SIG-M5 treated with dmso at 0.1 percent for 504 hours (cell line): ENCODE measurements around the gene NPL.

Experiments
- DNase-seq: peaks from one replicate; lab custom pipeline; 2025; ENCODE audit not compliant: unreplicated experiment; lab: John Stamatoyannopoulos, UW

Gene NPL

GRCh38 chr1:182777386-182777785, 12.2 kb upstream of the NPL start:
- DNase-seq, result no peak

GRCh38 chr1:182778862-182779261, 10.7 kb upstream of the NPL start:
- no peak for DNase-seq

- DNase-seq, result no peak
Observed at GRCh38 chr1:182779530-182779929, 10.0 kb upstream of the NPL start.

DNA sequence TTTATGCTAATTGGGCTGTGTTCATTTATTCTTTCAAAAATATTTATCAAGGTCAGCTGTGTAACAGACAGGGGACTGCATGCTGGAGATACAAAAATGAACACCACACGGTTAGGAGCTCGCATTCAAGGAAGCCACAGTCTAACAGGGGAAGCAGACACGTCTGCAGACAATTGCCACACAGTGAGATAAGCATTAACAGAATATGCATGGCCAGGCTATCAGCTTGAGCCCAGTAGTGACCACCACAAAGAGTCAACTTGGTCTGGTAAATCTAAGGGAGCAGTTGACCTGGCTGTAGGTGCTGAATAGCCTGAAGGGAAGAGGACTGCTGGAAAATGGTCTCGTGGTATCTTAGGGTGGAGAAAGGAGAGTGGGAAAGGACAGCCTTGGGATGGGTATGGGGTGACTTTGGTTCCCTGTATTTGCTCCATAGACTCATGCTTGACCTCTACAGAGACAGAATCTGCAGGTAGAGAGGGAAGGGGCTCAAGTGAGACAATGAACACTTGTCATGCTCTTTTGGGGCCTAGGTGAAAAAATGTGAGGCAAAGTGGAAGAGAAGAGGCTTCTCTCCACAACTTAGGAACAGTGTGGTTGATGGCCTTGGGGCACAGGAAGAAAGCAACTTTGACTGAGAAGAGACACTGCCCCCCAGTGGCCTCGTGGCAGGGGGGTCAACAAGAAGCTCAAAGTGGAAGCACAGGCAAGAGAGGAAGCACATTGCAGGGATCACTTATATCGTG, 7.6 kb upstream of the NPL start:
- peak; percentile 92 for DNase-seq

GRCh38 chr1:182782587-182782913, 7.0 kb upstream of the NPL start:
- DNase-seq, result no peak

DNA sequence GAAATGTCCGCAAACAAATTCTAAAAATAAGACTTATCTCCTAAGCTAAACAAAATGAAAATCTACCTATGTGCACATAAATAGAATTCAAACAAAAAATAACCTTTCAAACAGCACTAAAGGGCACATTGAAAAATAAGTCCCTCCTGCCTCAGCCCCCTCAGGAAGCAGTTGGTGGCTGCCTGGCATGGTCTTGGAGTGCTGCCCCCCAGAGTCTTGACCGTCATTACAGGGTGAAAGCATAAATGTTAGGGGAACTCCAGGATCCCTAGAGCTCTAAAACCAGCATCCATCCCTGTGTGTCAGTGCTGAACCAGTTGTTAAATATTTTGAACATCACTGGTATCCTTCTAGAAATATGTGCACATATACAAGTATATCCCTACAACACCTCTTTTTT, 6.5 kb upstream of the NPL start:
- no peak for DNase-seq

DNA sequence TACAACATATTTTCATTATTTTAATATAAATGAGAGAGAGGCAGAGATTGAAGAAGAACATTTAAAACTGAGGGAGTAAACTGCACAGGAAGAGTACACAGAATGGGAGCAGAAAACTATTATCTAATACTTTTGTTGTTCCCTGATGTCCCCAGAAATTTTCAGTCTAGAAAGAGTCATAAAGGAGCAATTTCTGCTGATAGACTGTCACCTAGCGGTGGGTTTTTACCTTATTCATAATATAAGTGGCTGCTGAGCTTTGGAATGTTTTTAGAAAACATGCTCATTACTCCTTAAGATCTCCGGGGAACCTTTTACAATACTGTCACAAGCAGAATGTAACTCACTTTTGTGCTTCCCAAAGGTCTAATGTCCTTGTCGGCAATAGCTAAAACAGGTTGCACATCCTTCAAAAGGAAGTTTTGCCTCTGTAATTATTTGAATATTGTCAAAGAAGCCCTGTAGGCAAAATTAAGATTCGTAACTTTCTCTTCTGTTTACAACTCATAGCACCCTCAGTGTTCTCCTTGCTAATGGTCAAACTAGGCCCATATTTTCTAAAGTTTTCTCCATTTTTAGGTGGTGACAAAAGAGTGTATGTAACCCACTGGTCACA, 4.9 kb upstream of the NPL start:
- peak; percentile 84 for DNase-seq

GRCh38 chr1:182785181-182785580, 4.4 kb upstream of the NPL start:
- DNase-seq, result no peak

GRCh38 chr1:182786223-182786994, 3.2 kb upstream of the NPL start:
- DNase-seq, result peak; percentile 78

DNA sequence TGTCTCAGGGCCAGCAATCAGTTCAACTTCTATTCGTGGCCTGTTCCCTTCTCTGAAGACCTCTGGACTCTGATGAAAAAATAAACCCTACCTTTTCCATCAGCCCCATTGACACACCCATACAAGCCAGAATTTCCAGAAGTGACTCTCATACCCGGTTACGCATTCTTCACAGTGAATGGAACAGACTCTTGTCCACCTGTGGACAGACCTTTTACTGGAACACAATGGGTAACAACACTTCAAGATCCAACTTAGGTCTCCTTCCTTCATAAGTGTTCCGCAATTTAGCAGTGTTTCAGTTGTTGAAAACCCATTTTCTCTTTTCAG, 2.6 kb upstream of the NPL start:
- DNase-seq, result no peak

GRCh38 chr1:182791281-182792179, 2.0 kb downstream of the NPL start:
- DNase-seq, result no peak

DNA sequence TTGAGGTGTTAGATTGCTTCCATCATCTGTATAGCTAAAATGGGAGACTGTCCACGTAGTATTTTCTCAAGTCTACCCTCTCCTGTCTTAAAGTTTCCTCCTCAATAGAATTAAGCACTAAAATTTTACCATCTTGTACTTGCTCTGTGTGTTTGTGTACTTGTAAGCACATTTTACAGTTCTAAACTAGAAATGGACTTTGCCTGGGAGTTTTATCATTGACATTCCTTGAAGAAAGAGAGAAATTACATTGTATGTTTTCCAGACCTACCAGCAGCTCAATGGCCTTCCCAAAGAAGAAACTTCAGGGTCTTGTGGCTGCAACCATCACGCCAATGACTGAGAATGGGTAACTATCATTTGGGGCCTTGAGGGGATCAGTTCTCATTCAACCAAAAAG, 4.5 kb downstream of the NPL start:
- no peak for DNase-seq

GRCh38 chr1:182794676-182795201, 5.2 kb downstream of the NPL start:
- no peak for DNase-seq

DNA sequence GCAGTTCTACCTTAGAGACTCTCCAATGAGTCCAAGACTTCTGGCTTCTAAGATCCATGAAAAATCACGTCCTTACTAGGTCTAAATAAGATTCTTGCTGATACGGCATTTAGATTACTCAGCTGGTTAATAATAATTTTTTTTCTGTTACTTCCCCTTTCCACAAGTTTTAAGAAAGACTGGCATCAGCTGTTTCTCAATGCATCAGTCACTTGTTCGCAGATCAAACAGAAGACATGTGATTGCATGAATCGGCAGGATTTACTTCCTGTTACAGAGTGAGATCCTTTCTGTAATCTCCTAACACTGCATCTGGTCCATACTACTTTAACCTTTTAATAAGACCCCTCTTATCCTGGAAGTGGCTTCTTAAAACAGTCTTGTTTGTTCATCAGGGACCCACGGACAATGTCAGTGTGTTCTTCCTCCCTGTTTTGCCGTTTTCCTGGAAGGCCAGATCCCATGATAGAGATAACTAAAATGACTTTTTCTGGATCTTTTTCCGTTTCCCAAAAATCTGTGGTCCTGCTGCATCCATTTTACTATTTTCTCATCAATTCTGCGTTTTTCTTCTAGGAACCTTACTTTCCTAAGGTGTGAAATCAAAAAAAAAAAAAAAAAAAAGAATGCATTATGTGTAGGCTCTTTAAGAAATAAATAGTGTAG, 6.1 kb downstream of the NPL start:
- DNase-seq, result peak; percentile 99

DNA sequence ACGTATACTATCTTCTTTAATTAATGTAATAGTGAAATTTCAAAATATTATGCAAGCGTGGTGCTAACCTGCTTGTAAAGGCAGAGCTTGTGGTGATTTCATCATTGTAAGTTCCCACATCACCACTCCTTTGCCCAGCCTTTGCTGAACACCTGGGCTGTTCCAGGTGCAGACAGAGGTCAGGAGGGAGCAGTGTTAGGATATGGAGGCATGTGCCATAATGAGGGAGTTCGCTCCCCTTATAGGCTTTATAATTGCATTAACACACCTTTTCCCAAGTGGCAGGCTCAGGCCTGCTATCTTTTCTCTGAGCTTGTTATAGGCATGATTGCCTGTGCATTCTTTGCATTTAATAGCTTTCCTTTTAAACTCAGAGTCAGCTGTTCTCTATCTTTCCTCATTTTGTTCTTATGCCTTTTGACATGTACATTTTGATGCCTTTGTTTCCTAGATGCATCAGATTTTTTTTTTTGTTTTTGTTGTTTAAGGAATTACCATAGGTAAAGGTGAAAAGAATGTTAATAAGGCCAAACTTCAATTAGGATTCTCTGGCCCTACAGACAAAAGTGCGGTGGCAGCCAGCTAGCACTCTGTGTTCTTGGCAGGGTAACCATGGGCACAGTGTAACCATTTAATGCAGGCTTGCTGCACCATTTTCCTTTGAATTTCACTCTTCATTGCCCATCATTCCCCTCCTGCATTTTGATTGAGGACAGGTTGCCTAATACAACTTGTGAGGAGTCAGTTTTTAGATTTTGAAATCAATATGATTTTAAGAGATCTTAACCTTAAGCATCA, 12.6 kb downstream of the NPL start:
- no peak for DNase-seq

GRCh38 chr1:182803846-182804245, 14.3 kb downstream of the NPL start:
- no peak for DNase-seq

DNA sequence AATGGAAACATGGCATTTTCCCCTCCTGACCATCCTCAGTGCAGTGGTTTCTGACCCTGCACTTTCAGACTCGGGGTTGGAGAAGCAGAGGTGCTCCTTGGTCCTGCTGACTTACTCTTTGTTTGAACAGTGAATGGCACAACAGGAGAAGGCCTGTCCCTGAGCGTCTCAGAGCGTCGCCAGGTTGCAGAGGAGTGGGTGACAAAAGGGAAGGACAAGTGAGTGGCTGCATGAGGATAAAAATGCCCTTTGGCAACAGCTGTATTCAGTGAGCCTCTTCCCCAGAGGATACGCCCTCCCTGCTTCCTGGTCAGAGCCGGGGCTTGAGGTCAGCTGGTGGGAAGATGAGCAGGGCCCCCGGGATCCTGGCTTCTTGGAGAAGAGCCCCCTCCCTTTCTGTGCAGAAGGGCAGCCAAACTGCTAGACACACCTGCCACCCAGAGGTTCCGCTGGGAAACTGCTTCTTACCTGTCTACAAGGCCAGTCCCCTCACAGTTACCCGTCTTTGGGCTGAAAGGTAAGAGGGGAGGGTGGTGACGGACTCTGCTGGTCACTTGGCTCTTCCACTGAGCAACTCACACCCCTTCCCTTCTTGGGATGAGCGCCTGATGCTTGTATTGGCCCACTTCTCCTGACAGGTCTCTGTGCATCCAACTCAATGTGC, 16.6 kb downstream of the NPL start:
- no peak for DNase-seq

DNA sequence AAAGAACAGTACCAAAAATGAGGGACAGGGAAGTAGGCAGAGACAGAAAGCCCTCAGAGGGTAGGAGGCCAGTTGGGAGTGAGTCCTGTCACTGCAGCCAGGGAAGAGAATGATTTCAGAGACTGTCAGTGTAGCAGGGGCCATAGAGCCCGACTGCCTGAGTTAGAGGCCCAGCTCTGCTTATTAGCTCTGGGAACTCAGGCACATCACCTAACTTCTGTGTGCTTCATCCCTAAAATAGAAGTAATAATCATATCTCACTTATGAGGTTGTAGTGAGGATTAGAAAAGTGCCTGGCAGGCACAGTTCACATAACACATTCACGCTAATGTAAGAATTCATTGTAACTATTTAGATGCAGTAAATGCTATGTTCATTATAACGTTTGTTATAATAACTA, 18.3 kb downstream of the NPL start:
- DNase-seq, result no peak

- no peak for DNase-seq
Observed at GRCh38 chr1:182809414-182809957, 19.9 kb downstream of the NPL start.
